GM19468 (cell line): Measurements from ENCODE around the gene PMFBP1.

Experiments
- ATAC-seq: cut with Tn5 transposase; IDR thresholded peaks from one replicate; pipeline ENCODE4 v1.9.1; 2021; ENCODE audit warnings: mild to moderate bottlenecking, moderate library complexity, moderate number of reproducible peaks; ENCODE audit not compliant: unreplicated experiment; ENCODE audit errors: extremely low read depth

PMFBP1 gene

GRCh38 chr16:72137380-72138063 is 34.4 kb downstream of the PMFBP1 start:
- ATAC-seq: no peak

GRCh38 chr16:72134507-72134906 is 37.4 kb downstream of the PMFBP1 start:
- ATAC-seq: no peak

GRCh38 chr16:72132726-72133125 is 39.2 kb downstream of the PMFBP1 start:
- no peak for ATAC-seq

- no peak for ATAC-seq
These were observed 40.9 kb downstream of the PMFBP1 start for GRCh38 chr16:72131036-72131435.

- no peak for ATAC-seq
These were observed 41.8 kb downstream of the PMFBP1 start for GRCh38 chr16:72129976-72130656.

DNA sequence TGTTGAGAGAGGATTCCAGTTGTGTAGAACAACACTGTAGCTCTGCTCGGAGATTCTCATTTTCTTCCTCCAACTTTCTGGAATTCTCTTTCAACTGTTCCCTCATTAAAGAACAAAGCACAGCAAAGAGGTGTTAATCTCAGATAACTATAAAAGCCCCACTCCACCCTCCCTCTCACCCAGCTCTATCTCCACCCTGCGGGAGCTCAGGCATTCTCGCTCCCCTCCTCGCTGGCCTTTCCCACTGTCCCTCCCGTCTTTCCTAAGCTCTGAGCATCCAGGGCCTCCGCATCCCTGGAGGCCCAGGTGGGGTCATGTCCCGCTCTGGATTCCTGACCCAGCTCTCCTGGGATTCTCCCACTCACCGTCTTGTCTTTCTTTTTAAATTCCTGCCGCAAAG is 43.3 kb downstream of the PMFBP1 start:
- no peak for ATAC-seq

DNA sequence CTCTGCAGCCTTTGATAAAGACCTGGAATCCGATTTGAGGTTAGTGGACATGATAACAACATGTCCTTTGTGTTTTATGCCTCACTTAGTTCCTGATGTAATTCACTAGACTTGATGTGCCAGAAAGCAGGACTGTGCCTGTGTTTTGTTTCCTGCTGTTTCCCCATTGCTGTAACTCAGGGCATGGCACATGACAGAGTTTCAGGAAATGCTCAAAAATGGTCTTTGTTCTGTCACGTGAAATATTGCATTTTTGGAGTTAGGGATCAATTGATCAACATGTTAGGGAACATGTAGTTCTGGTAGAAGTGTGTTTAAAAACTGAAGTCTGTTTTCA is 45.6 kb downstream of the PMFBP1 start:
- ATAC-seq: no peak

- ATAC-seq: no peak
These were observed 46.1 kb downstream of the PMFBP1 start for GRCh38 chr16:72125635-72126428.

- no peak for ATAC-seq
These were observed 47.0 kb downstream of the PMFBP1 start for GRCh38 chr16:72124761-72125634.

GRCh38 chr16:72124148-72124547 is 47.8 kb downstream of the PMFBP1 start:
- ATAC-seq: no peak

DNA sequence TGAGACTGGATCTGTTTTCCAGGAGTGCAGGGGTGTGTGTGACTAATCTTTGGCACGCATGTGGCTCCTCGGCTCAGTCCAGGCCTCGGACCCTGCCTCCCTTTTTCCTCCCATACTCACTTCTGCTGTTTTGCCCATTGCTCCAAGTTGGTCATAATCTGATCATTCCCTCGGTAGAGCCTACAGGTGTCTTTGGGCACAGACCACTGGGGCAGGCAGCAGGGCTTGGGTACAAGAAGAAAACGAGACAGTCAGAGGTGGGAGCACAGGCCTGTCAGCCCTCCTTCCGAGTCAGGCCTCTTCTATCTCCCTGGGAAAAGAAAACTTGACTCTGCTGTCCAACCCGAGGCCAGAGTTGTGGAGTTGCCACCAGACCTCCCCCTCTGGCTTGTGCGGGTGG is 48.5 kb downstream of the PMFBP1 start:
- ATAC-seq: no peak

DNA sequence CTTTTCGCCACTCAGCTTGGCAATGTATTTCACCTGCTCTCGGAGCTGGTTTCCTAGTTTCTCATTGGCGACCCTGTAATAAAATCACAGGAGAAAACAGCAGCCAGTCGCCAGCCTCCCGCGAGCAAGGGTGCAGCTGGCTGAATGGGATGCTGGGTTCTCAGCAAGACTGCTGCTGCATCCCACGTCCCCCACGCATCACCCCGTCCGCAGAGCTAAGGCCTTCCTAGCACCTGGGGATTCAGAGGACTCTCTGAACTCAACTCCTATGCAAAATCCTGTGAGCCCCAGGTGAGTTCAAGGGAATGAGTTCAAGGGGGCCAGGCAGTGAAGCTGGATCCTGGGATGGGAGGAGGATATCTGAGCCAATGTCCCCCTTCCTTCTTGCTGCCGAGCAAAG is 49.0 kb downstream of the PMFBP1 start:
- ATAC-seq: no peak

- no peak for ATAC-seq
These were observed 49.6 kb downstream of the PMFBP1 start for GRCh38 chr16:72122308-72122707.

- no peak for ATAC-seq
These were observed 51.9 kb downstream of the PMFBP1 start for GRCh38 chr16:72120026-72120425.

DNA sequence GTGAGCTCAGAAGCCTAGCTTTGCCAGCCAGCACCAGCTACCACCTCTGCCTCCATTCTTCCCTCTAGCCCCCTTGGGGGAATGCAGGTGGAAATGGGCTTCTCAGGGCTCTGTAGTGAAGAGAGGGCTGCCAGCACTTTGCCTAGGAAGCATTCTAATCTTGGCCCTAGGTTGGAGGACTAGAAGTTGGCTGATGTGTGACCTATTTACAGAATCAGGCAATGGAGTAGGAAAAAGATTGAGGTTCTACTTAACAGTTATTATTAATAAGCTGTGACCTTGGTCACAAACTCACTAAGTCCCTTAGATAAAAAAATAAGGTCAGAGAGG is 58.4 kb downstream of the PMFBP1 start:
- ATAC-seq: no peak

DNA sequence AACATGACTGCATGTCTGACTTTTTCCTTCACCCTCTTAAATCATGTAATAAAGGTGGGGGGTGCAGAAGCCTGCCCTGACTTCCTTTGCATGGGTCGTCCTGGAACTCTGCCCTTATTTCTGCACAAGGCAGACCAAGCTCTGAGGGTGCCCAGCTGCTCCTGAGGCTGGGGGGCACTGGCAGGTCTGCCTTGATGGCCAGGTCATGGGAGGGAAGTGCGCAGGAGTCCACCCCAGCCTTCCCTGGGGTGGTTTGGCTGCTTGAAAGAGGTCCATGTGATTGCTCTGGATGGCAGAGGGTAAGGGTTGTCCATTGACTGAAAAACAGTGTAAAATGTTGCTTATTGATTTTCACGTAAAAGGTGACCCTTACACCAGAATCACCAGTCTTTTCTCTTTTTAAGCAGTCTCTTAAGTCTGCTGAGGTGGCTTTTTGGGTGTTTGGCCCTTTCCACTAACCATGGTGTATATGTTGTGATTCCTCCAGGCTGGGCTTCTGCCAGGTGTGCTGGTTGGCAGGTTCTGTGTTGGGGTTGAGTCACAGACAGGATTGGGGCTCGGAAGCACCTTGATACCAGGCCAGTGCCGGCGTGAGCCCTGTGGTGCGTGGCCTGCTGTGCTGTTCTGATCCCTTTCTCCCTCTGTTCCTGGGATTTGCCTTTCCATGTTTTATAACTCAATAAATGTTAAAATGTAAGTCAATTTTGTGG is 58.9 kb downstream of the PMFBP1 start:
- no peak for ATAC-seq

DNA sequence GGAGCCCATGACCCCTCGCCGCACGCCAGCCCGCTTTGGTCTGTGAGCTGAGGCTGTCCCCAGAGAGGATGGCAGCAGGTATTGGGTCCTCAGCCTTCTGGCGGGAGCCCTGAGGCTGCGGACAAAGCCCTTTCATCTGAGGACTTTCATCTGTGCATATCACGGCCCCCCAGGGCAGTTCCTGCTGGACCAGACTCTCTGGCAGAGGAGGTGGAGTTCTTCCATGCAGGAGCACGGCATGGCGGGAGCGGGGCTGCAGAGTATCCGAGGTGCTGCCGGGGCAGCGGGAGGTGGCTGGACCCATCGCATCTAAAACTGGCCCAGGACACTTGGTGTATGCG is 59.5 kb downstream of the PMFBP1 start:
- no peak for ATAC-seq

DNA sequence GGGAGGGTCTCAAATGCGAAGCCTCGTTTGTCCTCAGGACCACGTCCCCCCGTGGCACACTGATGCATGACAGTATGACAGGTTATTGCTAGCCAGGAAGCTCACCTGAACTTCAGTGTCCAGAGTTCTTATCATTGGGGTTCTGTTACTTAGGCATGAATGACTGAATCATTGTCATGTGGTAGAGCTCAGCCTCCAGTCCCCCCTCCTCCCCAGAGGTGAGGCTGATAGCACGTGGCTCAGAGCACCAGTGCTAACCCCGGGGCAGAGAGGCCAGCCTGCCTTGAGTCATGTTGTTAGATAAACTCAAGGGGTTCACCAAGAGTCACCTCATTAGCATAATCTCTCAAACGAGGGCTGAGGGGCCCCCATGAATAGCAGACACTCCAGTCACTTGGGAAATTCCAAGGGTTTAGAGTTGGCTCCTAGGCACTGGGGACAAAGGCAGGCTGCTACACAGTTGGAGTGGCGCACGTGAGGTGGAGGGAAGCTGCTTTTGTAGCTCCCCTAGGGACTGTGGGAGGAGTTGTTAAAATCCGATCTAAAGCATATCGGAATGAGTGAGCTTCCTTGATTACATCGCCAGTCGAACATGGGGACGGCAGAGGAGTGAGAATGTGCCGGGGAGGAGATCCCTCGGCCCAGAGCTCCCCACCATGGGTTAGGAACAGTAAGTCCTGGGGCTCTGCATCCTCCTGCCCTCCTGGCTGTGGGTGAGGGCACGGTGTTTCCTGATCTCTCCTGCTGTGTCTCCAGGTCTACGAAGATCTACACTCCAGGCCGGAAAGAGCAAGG is 60.1 kb downstream of the PMFBP1 start:
- no peak for ATAC-seq
